Ectodermal cell (in vitro differentiated cells): ENCODE results near the gene PILRB.
"Not testable (repeated sequence)": the region's sequence is repeated elsewhere in the genome, so short reads cannot be mapped to it uniquely, and the experiment has no call there.

ENCODE experiments used
- H3K27ac ChIP-seq: 2 replicates; pipeline ENCODE4 v1.7.0; 2013; ENCODE audit warnings: mild to moderate bottlenecking, low read depth, low read length; ENCODE audit not compliant: insufficient read depth, poor library complexity, severe bottlenecking
- H3K27me3 ChIP-seq: 2 replicates; pipeline ENCODE4 v1.7.0; 2013; ENCODE audit warnings: mild to moderate bottlenecking, low read length; ENCODE audit not compliant: insufficient read depth, control insufficient read depth, poor library complexity, severe bottlenecking
- H3K36me3 ChIP-seq: one replicate; pipeline ENCODE4 v1.7.0; 2013; ENCODE audit warnings: low read length; ENCODE audit not compliant: control insufficient read depth, insufficient read depth
- H3K4me1 ChIP-seq: one replicate; pipeline ENCODE4 v1.7.0; 2013; ENCODE audit warnings: low read length; ENCODE audit not compliant: control insufficient read depth, insufficient read depth
- H3K4me3 ChIP-seq: 2 replicates; pipeline ENCODE4 v1.7.0; 2013; ENCODE audit warnings: low read depth, low read length, control low read depth; ENCODE audit not compliant: insufficient read depth
- H3K9me3 ChIP-seq: 2 replicates; pipeline ENCODE4 v1.7.0; 2013; ENCODE audit warnings: mild to moderate bottlenecking, low read length, moderate library complexity; ENCODE audit not compliant: control insufficient read depth
- WGBS, 2 experiments: methylation state at CpG; one replicate each; pipeline ENCODE4 v1.1.7; 2013; ENCODE audit warnings: missing lambda C conversion rate in 2 of 2; 5-methylcytosine and 5-hydroxymethylcytosine counted together

PILRB gene

DNA sequence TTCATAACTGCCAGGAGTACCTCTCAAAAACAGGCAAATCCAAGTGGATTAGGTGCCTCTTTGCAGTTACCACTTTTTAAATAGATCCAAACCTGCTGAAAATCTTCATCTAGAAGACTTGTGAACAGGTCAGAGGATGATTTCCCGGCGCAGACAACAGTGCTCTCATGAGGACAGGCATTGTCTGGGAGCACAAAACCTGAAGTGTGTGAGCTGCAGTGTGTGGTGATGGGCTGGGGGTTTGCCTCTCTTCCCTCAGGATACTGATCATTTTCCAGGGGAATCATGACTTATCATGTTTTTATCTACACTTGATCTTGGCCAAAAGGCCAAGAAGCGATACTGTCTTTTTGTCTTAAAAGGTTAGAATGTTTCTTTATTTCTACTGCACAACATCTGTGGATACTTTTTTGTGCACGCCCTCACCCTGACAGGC is 13.8 kb upstream of the PILRB start:
- H3K36me3 ChIP-seq: peaks cover 19% of the 10 kb centered on the region
- not testable (repeated sequence) for H3K4me3 ChIP-seq, H3K27ac ChIP-seq, H3K27me3 ChIP-seq, H3K9me3 ChIP-seq, H3K4me1 ChIP-seq
- WGBS, 2 experiments: 85 to 92% methylated on average over 2 of the region's 4 CpGs

- not testable (repeated sequence) for H3K4me3 ChIP-seq, H3K27me3 ChIP-seq, H3K27ac ChIP-seq, H3K9me3 ChIP-seq, H3K4me1 ChIP-seq
- H3K36me3 ChIP-seq: peaks cover 23% of the 10 kb centered on the region
- WGBS, 2 experiments: 76 to 77% methylated on average over 9 of the region's 13 CpGs
Measured at GRCh38 chr7:100344560-100345287, 13.2 kb upstream of the PILRB start.

DNA sequence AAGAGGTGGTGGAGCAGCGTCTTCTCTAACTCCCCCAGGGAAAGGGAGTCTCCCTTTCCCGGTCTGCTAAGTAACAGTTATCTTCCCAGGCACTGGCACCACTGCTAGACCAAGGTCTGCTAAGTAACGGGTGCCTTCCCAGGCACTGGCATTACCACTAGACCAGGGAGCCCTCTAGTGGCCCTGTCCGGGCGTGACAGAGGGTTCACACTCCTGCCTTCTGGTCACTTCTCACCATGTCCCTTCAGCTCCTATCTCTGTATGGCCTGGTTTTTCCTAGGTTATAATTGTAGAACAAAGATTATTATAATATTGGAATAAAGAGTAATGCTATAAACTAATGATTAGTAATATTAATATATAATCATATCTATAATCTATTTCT is 12.6 kb upstream of the PILRB start:
- peaks cover 26% of the 10 kb centered on the region for H3K36me3 ChIP-seq
- not testable (repeated sequence) for H3K27me3 ChIP-seq, H3K27ac ChIP-seq, H3K4me3 ChIP-seq, H3K4me1 ChIP-seq, H3K9me3 ChIP-seq
- 17% methylated on average over 2 of the region's 5 CpGs; no CpG with 5 or more reads in 1 of the 2 experiments for WGBS, 2 experiments

GRCh38 chr7:100346921-100347320 is 11.0 kb upstream of the PILRB start:
- H3K4me1 ChIP-seq: no peaks in the 10 kb centered on the region
- H3K36me3 ChIP-seq: peaks cover 25% of the 10 kb centered on the region
- H3K27me3 ChIP-seq: no peaks in the 10 kb centered on the region
- H3K9me3 ChIP-seq: no peaks in the 10 kb centered on the region
- no peak overlapping the region for H3K27ac ChIP-seq
- H3K4me3 ChIP-seq: no peak overlapping the region

- H3K4me3 ChIP-seq: no peak overlapping the region
- peaks cover 26% of the 10 kb centered on the region for H3K36me3 ChIP-seq
- H3K4me1 ChIP-seq: no peaks in the 10 kb centered on the region
- H3K9me3 ChIP-seq: no peaks in the 10 kb centered on the region
- no peaks in the 10 kb centered on the region for H3K27me3 ChIP-seq
- no peak overlapping the region for H3K27ac ChIP-seq
Measured at GRCh38 chr7:100348805-100349204, 9.1 kb upstream of the PILRB start.

DNA sequence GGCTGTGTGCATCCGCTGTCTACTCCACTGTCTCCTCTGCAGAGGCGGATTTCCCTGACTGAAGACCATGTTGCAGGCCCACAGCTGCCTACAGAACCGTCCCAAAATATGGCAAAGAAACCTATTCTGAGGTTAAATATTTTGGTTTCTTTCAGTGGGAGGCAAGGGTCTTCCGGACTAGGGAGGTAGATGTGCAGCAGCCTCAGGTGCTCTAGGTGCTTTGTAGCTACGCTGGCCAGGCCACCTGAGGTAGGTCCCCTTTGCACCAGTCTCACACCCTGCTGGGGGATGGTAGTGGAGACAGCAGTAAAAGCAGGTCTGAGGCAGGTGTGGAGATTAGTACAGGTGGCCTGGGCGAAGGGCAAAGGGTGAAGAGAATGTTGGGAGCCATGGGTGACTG is 8.2 kb upstream of the PILRB start:
- Histone ChIP-seq H3K36me3 (peaks cover 36% of the 10 kb centered on the region), H3K27me3 (no peaks in the 10 kb centered on the region)

DNA sequence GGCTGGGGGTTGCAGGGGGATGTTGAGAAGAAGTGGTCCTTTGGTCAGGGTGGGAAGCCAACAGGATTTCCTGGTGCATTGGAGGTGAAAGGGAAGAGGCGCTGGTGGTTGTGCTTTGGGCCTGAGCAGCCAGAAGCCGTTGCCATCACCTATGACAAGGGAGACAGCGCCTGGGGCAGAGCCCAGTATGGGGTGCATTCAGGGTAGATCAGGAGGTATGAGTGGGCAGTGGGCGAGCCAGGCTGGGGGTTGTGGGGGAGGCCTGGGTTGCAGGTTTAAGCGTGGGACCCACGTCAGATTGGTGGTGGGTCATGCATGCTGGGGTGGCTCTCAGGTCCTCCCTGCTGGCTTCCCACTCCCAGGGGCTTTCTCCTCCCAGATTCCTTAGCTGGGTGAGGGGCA is 6.3 kb upstream of the PILRB start:
- H3K4me1 ChIP-seq: peaks cover 3% of the 10 kb centered on the region
- no peak overlapping the region for H3K4me3 ChIP-seq
- no peaks in the 10 kb centered on the region for H3K9me3 ChIP-seq
- H3K36me3 ChIP-seq: peaks cover 47% of the 10 kb centered on the region
- no peaks in the 10 kb centered on the region for H3K27me3 ChIP-seq
- H3K27ac ChIP-seq: no peak overlapping the region
- 94% methylated on average over 6 of the region's 6 CpGs for WGBS, 2 experiments

More for the DNA sequence above, 8.2 kb upstream of the PILRB start:
- Histone ChIP-seq H3K9me3 (no peaks in the 10 kb centered on the region), H3K27ac (no peak overlapping the region), H3K4me3 (no peak overlapping the region), H3K4me1 (no peaks in the 10 kb centered on the region)
- 97 to 98% methylated on average over 6 of the region's 6 CpGs for WGBS, 2 experiments

GRCh38 chr7:100352230-100352781 is 5.6 kb upstream of the PILRB start:
- WGBS, 2 experiments: 95 to 97% methylated on average over 16 to 17 of the region's 18 CpGs
- not testable (repeated sequence) for H3K9me3 ChIP-seq, H3K4me3 ChIP-seq, H3K4me1 ChIP-seq, H3K27ac ChIP-seq, H3K27me3 ChIP-seq
- peaks cover 46% of the 10 kb centered on the region for H3K36me3 ChIP-seq

- no peaks in the 10 kb centered on the region for H3K27me3 ChIP-seq
- WGBS, 2 experiments: 93 to 94% methylated on average over 16 of the region's 16 CpGs
- H3K36me3 ChIP-seq: peaks cover 40% of the 10 kb centered on the region
- peaks cover 3% of the 10 kb centered on the region for H3K4me1 ChIP-seq
- no peaks in the 10 kb centered on the region for H3K9me3 ChIP-seq
- H3K27ac ChIP-seq: no peak overlapping the region
- H3K4me3 ChIP-seq: no peak overlapping the region
Measured at GRCh38 chr7:100352984-100353684, 4.8 kb upstream of the PILRB start.

DNA sequence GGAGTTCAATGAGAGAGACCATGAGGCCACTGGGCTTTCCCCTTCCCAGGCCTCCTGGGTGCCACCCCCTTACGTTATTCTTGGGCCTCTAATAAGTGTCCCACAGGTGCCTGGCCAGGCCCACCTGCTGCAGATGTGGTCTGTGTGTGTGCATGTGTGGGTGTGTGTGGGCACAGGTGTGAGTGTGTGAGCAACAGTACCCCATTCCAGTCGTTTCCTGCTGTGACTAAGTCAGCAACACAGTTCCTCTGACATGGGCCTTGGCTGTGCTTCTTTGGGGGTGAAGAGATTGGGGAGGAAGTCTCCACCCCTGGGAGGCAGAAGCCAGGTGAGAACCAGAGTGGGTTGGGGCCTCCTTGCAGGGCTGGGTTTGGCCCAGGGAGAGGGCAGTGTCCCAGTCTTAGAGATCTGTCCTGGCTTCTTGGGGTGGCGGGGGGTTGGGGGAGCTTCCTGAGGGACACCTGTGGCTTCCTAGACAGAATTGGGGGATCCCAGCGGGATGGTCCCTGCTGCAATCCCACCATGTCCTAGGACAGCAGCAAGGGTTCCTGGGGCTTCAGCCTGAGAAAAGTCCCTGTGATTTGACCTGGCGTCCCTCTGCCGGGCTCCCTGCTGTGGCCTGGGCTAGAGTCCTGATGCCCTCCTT is 4.1 kb upstream of the PILRB start:
- Histone ChIP-seq H3K4me1 (peaks cover 3% of the 10 kb centered on the region), H3K9me3 (no peaks in the 10 kb centered on the region), H3K4me3 (no peak overlapping the region), H3K36me3 (peaks cover 43% of the 10 kb centered on the region), H3K27me3 (no peaks in the 10 kb centered on the region), H3K27ac (no peak overlapping the region)
- WGBS, 2 experiments: 92 to 96% methylated on average over 6 of the region's 6 CpGs
